D721Med (cell line): ENCODE results near the gene ADSS1.

Source experiments
- DNase-seq: peaks from one replicate; pipeline ENCODE4 v3.0.0; 2011; ENCODE audit warnings: low spot score; ENCODE audit not compliant: insufficient read length
- FAIRE-seq: peaks from 2 replicates; lab custom pipeline; 2011; peaks lifted over from hg19 to GRCh38; lab: Jason Lieb, UNC
- CTCF ChIP-seq: IDR thresholded peaks from 2 replicates; pipeline ENCODE4 v1.5.1; 2012; ENCODE audit warnings: mild to moderate bottlenecking, control low read depth; ENCODE audit not compliant: insufficient read depth; ENCODE audit errors: missing control alignments

Gene ADSS1

GRCh38 chr14:104776481-104776880 lies 52.5 kb downstream of the ADSS1 start:
- DNase-seq (no peak), FAIRE-seq (no peak)
- TF ChIP-seq CTCF: no peak

GRCh38 chr14:104776961-104777807 lies 53.2 kb downstream of the ADSS1 start:
- FAIRE-seq: no peak
- no peak for TF ChIP-seq CTCF
- no peak for DNase-seq

GRCh38 chr14:104777808-104778249 lies 53.8 kb downstream of the ADSS1 start:
- FAIRE-seq (no peak), DNase-seq (no peak)
- TF ChIP-seq CTCF: no peak

GRCh38 chr14:104778694-104779331 lies 54.8 kb downstream of the ADSS1 start:
- DNase-seq: no peak
- FAIRE-seq: no peak
- no peak for TF ChIP-seq CTCF

- DNase-seq (no peak), FAIRE-seq (no peak)
- TF ChIP-seq CTCF: no peak
Measured at GRCh38 chr14:104779776-104780512, 55.9 kb downstream of the ADSS1 start.

GRCh38 chr14:104780513-104781030 lies 56.5 kb downstream of the ADSS1 start:
- no peak for FAIRE-seq
- TF ChIP-seq CTCF: no peak
- no peak for DNase-seq
